GM10266 (cell line): ENCODE measurements around the gene UBE2QL1.

Source experiments
- DNase-seq: peaks from one replicate; pipeline ENCODE4 v3.0.0; 2012; ENCODE audit errors: extremely low spot score
- TF ChIP-seq, protein P1 (sequence below): IDR thresholded peaks from 2 replicates; pipeline ENCODE4 v1.5.1; 2012; ENCODE audit warnings: mild to moderate bottlenecking, low read depth; ENCODE audit not compliant: control insufficient read depth, insufficient read depth; ENCODE audit errors: missing control alignments

The UBE2QL1 gene

DNA sequence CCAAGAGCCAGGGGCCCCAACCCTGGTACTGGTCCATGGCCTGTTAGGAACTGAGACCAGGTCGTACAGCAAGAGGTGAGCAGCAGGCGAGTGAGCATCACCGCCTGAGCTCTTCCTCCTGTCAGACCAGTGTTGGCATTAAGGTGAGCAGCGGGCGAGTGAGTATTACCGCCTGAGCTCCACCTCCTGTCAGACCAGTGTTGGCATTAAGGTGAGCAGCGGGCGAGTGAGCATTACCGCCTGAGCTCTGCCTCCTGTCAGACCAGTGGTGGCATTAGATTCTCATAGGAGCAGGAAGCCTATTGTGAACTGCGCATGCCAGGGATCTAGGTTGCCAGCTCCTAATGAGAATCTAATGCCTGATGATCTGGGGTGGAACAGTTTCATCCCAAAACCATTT lies 31.0 kb upstream of the UBE2QL1 start:
- DNase-seq: no peak
- TF ChIP-seq, protein P1, sequence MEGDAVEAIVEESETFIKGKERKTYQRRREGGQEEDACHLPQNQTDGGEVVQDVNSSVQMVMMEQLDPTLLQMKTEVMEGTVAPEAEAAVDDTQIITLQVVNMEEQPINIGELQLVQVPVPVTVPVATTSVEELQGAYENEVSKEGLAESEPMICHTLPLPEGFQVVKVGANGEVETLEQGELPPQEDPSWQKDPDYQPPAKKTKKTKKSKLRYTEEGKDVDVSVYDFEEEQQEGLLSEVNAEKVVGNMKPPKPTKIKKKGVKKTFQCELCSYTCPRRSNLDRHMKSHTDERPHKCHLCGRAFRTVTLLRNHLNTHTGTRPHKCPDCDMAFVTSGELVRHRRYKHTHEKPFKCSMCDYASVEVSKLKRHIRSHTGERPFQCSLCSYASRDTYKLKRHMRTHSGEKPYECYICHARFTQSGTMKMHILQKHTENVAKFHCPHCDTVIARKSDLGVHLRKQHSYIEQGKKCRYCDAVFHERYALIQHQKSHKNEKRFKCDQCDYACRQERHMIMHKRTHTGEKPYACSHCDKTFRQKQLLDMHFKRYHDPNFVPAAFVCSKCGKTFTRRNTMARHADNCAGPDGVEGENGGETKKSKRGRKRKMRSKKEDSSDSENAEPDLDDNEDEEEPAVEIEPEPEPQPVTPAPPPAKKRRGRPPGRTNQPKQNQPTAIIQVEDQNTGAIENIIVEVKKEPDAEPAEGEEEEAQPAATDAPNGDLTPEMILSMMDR: no peak

- no peak for DNase-seq
- TF ChIP-seq, protein P1: no peak
Measured at GRCh38 chr5:6418679-6419276, 29.9 kb upstream of the UBE2QL1 start.

DNA sequence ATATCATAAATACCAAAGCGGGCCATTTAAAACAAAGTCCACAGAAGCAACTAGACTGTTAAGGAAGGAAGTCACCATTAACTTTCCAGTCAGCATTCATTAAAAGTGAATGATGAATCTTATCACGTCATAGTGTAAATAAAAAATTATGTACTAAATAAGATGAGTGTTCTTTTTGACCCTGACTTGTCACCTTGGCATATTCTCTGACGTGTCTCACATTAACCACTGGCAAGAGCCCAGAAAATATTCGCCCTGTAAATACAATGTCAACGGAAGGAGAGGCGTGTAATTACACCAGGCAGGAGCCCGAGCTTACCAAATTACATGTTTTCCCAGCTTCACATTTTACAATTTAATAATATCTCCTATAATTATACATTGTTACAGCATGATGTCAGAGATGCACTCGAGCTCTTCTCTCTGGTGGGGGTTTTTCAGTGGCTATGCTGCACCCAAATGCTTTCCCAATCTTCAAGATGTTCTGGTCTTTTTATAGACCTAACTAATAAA lies 29.3 kb upstream of the UBE2QL1 start:
- no peak for DNase-seq

GRCh38 chr5:6423327-6424109 lies 25.1 kb upstream of the UBE2QL1 start:
- no peak for DNase-seq

More for the DNA sequence above, 29.3 kb upstream of the UBE2QL1 start:
- TF ChIP-seq, protein P1: no peak

GRCh38 chr5:6424110-6424659 lies 24.5 kb upstream of the UBE2QL1 start:
- TF ChIP-seq, protein P1: no peak
- DNase-seq: no peak

More at GRCh38 chr5:6423327-6424109, 25.1 kb upstream of the UBE2QL1 start:
- TF ChIP-seq, protein P1: no peak

DNA sequence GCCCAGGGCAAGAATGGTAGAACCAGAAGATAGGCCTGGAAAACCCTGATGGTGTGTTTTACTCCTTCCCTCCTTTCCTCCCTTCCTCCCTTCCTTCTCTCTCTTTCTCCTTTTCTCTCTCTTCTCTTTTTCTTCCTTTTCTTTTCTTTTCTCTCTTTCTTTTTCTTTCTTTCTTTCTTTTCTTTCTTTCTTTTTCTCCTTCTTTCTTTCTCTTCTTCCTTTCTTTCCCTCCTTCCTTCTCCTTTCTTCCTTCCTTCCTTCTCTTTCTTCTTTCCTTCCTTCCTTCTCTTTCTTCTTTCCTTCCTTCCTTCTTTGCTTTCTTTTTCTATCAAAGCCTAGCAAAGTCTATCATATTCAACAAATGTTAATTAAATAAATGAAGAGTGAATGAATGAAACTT lies 24.0 kb upstream of the UBE2QL1 start:
- DNase-seq: no peak
- TF ChIP-seq, protein P1: no peak
